NCI-H2081 treated with DMSO at 0.1 percent for 48 hours (cell line): Measurements from ENCODE around the gene LRRC27.

Experiments
- DNase-seq: peaks from one replicate; lab custom pipeline; 2025; lab: John Stamatoyannopoulos, UW

The LRRC27 gene

GRCh38 chr10:132415255-132415654, 83.3 kb downstream of the LRRC27 start:
- DNase-seq = no peak

GRCh38 chr10:132415956-132416355, 84.0 kb downstream of the LRRC27 start:
- DNase-seq = no peak

GRCh38 chr10:132416566-132417256, 84.7 kb downstream of the LRRC27 start:
- no peak for DNase-seq

GRCh38 chr10:132417257-132417910, 85.4 kb downstream of the LRRC27 start:
- no peak for DNase-seq

GRCh38 chr10:132417957-132418441, 86.0 kb downstream of the LRRC27 start:
- no peak for DNase-seq

- DNase-seq = no peak
Measured at GRCh38 chr10:132418527-132419416, 86.8 kb downstream of the LRRC27 start.

GRCh38 chr10:132419538-132420468, 87.8 kb downstream of the LRRC27 start:
- no peak for DNase-seq

GRCh38 chr10:132420469-132420980, 88.5 kb downstream of the LRRC27 start:
- no peak for DNase-seq

GRCh38 chr10:132420981-132421846, 89.2 kb downstream of the LRRC27 start:
- DNase-seq = no peak

- DNase-seq = no peak
Measured at GRCh38 chr10:132421847-132422751, 90.1 kb downstream of the LRRC27 start.

GRCh38 chr10:132422903-132423825, 91.2 kb downstream of the LRRC27 start:
- DNase-seq = no peak

GRCh38 chr10:132423966-132424861, 92.2 kb downstream of the LRRC27 start:
- no peak for DNase-seq

GRCh38 chr10:132425029-132425756, 93.2 kb downstream of the LRRC27 start:
- DNase-seq = no peak

GRCh38 chr10:132425757-132426155, 93.8 kb downstream of the LRRC27 start:
- DNase-seq = no peak

GRCh38 chr10:132427006-132427771, 95.2 kb downstream of the LRRC27 start:
- DNase-seq = no peak
